Large intestine (tissue), 12 donors: Measurements from ENCODE around the gene UGT8. TPM values are rescaled to one million over a fixed set of nuclear protein-coding genes. Genes with fewer than 3 reads are reported as not detected.
A peak's percentile ranks its signal among the peaks of the same experiment; 100 is the strongest.

Experiments
- DNase-seq, 2 donors: peaks; one replicate each; pipeline versions ENCODE4 v3.0.0 to v3.0.0-alpha.2; 2013
- H3K27ac ChIP-seq: one replicate; pipeline ENCODE4 v1.5.1; 2013; ENCODE audit warnings: low read length
- H3K27me3 ChIP-seq: 2 replicates; pipeline ENCODE4 v1.6.1; 2013; ENCODE audit warnings: low read length; ENCODE audit not compliant: control insufficient read depth, insufficient read depth
- H3K36me3 ChIP-seq: 2 replicates; pipeline ENCODE4 v1.6.1; 2013; ENCODE audit warnings: low read length; ENCODE audit not compliant: control insufficient read depth, insufficient read depth
- H3K4me1 ChIP-seq: one replicate; pipeline ENCODE4 v1.6.1; 2013; ENCODE audit warnings: low read length; ENCODE audit not compliant: control insufficient read depth, insufficient read depth
- H3K4me3 ChIP-seq: one replicate; pipeline ENCODE4 v1.5.1; 2013; ENCODE audit warnings: low read length
- H3K9me3 ChIP-seq: one replicate; pipeline ENCODE4 v1.6.1; 2013; ENCODE audit warnings: mild to moderate bottlenecking, low read depth, low read length, moderate library complexity; ENCODE audit not compliant: control insufficient read depth
- WGBS: methylation state at CpG from one replicate; pipeline ENCODE4 v1.1.5; 2013; ENCODE audit warnings: low lambda C conversion rate; ENCODE audit not compliant: insufficient coverage; 5-methylcytosine and 5-hydroxymethylcytosine counted together
- long read RNA-seq, 11 donors: transcript quantifications; one replicate each; lab custom pipeline, GENCODE V29; 2026
- polyA plus RNA-seq: library from polyadenylated mRNA; unstranded; fragments of 120-200 nt; gene quantifications from one replicate; pipeline ENCODE4 v1.2.1, GENCODE V29; 2013

UGT8 gene
- polyA plus RNA-seq: 76.6 TPM
- long read RNA-seq, donor 1, full-length matches to known transcripts: 11 of 29 reads
- long read RNA-seq, donor 1, partial matches to known transcripts: 18 of 29 reads
- long read RNA-seq, donor 1, other reads (novel, unspliced or antisense): 0 of 29 reads
- long read RNA-seq, donor 2, full-length matches to known transcripts: 21 of 89 reads
- long read RNA-seq, donor 2, partial matches to known transcripts: 68 of 89 reads
- long read RNA-seq, donor 2, other reads (novel, unspliced or antisense): 0 of 89 reads
- long read RNA-seq, donor 3, full-length matches to known transcripts: 28 of 59 reads
- long read RNA-seq, donor 3, partial matches to known transcripts: 31 of 59 reads
- long read RNA-seq, donor 3, other reads (novel, unspliced or antisense): 0 of 59 reads
- long read RNA-seq, donor 4, full-length matches to known transcripts: 5 of 27 reads
- long read RNA-seq, donor 4, partial matches to known transcripts: 22 of 27 reads
- long read RNA-seq, donor 4, other reads (novel, unspliced or antisense): 0 of 27 reads
- long read RNA-seq, donor 5, full-length matches to known transcripts: 9 of 20 reads
- long read RNA-seq, donor 5, partial matches to known transcripts: 11 of 20 reads
- long read RNA-seq, donor 5, other reads (novel, unspliced or antisense): 0 of 20 reads
- long read RNA-seq, donor 6, full-length matches to known transcripts: 26 of 57 reads
- long read RNA-seq, donor 6, partial matches to known transcripts: 31 of 57 reads
- long read RNA-seq, donor 6, other reads (novel, unspliced or antisense): 0 of 57 reads
- long read RNA-seq, donor 7, full-length matches to known transcripts: 9 of 19 reads
- long read RNA-seq, donor 7, partial matches to known transcripts: 10 of 19 reads
- long read RNA-seq, donor 7, other reads (novel, unspliced or antisense): 0 of 19 reads
- long read RNA-seq, donor 8, full-length matches to known transcripts: 44 of 110 reads
- long read RNA-seq, donor 8, partial matches to known transcripts: 66 of 110 reads
- long read RNA-seq, donor 8, other reads (novel, unspliced or antisense): 0 of 110 reads
- long read RNA-seq, donor 9, full-length matches to known transcripts: 20 of 45 reads
- long read RNA-seq, donor 9, partial matches to known transcripts: 25 of 45 reads
- long read RNA-seq, donor 9, other reads (novel, unspliced or antisense): 0 of 45 reads
- long read RNA-seq, donor 10, full-length matches to known transcripts: 31 of 53 reads
- long read RNA-seq, donor 10, partial matches to known transcripts: 22 of 53 reads
- long read RNA-seq, donor 10, other reads (novel, unspliced or antisense): 0 of 53 reads
- long read RNA-seq, donor 11, full-length matches to known transcripts: 14 of 33 reads
- long read RNA-seq, donor 11, partial matches to known transcripts: 19 of 33 reads
- long read RNA-seq, donor 11, other reads (novel, unspliced or antisense): 0 of 33 reads

- peak; percentile 72 to 92 for DNase-seq
- Histone ChIP-seq H3K9me3 (peaks cover 7% of the 10 kb centered on the region), H3K27me3 (peaks cover 18% of the 10 kb centered on the region), H3K4me1 (peaks cover 28% of the 10 kb centered on the region), H3K4me3 (peak within 1 kb of the TSS; percentile 92), H3K27ac (peak within 1 kb of the TSS; percentile 87), H3K36me3 (no peaks in the 10 kb centered on the region)
- no CpG with 5 or more reads among the region's 84 CpGs for WGBS
These were observed at the start of gene UGT8 for GRCh38 chr4:114598191-114599121. Gene UGT8 (plus strand): TSS chr4:114598807. CDS start chr4:114622881, 24,074 bp downstream.

GRCh38 chr4:114549638-114550037 is 49.0 kb upstream of the UGT8 start:
- Histone ChIP-seq H3K27me3 (no peaks in the 10 kb centered on the region), H3K4me3 (no peak overlapping the region), H3K9me3 (no peaks in the 10 kb centered on the region), H3K4me1 (no peaks in the 10 kb centered on the region), H3K27ac (no peak overlapping the region), H3K36me3 (no peaks in the 10 kb centered on the region)
- no CpG with 5 or more reads among the region's 1 CpG for WGBS
- no peak for DNase-seq

GRCh38 chr4:114558446-114559020 is 40.1 kb upstream of the UGT8 start:
- H3K9me3 ChIP-seq: peaks cover 31% of the 10 kb centered on the region

GRCh38 chr4:114561590-114561989 is 37.0 kb upstream of the UGT8 start:
- no CpG with 5 or more reads among the region's 1 CpG for WGBS
- Histone ChIP-seq H3K4me3 (no peak overlapping the region), H3K36me3 (no peaks in the 10 kb centered on the region), H3K27me3 (no peaks in the 10 kb centered on the region), H3K4me1 (peaks cover 34% of the 10 kb centered on the region), H3K27ac (peak overlapping the region; percentile 91), H3K9me3 (peaks cover 29% of the 10 kb centered on the region)
- DNase-seq: peak in 1 of 2 donors; percentile 42

More at GRCh38 chr4:114558446-114559020, 40.1 kb upstream of the UGT8 start:
- Histone ChIP-seq H3K36me3 (no peaks in the 10 kb centered on the region), H3K27ac (no peak overlapping the region), H3K4me1 (peaks cover 20% of the 10 kb centered on the region), H3K4me3 (no peak overlapping the region), H3K27me3 (no peaks in the 10 kb centered on the region)
- DNase-seq: peak in 1 of 2 donors; percentile 17

DNA sequence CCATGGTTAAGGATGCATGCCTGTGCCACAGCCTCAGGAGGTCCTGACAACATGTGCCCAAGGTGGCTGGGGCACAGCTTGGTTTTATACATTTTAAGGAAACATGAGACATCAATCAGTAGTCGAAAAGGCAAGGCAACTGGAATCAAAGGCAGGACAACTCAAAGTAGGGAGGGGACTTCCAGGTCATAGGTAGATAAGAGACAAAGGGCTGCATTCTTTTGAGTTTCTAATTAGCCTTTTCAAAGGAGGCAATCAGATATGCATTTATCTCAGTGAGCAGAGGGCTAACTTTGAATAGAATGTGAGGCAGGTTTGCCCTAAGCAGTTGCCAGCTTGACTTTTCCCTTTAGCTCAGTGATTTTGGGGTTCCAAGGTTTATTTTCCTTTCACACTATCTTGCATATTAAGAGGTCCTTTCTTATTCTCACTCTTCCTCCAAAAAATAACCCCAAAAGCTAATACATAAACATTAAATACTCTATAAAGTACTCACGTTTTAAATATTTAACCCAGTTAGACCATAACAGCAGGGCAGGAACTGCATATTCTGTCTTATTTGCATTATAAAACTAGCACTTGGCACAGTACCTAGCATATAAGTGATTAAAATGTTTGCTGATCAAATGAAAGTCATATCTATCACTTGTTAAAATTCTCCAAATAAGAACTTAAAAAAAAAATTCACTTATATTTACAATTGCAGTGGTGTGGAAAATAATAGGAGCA is 36.3 kb upstream of the UGT8 start:
- no peaks in the 10 kb centered on the region for H3K27me3 ChIP-seq
- DNase-seq: peak in 1 of 2 donors; percentile 48
- H3K9me3 ChIP-seq: peaks cover 25% of the 10 kb centered on the region
- H3K27ac ChIP-seq: peak overlapping the region; percentile 91
- H3K4me3 ChIP-seq: no peak overlapping the region
- H3K36me3 ChIP-seq: no peaks in the 10 kb centered on the region
- WGBS: 14% methylated on average over 1 of the region's 2 CpGs
- H3K4me1 ChIP-seq: peaks cover 34% of the 10 kb centered on the region

- Histone ChIP-seq H3K36me3 (no peaks in the 10 kb centered on the region), H3K4me1 (peaks cover 34% of the 10 kb centered on the region), H3K27me3 (no peaks in the 10 kb centered on the region), H3K27ac (peak overlapping the region; percentile 91), H3K9me3 (peaks cover 16% of the 10 kb centered on the region), H3K4me3 (no peak overlapping the region)
- peak; percentile 86 to 92 for DNase-seq
- no CpG with 5 or more reads among the region's 5 CpGs for WGBS
These were observed 34.9 kb upstream of the UGT8 start for GRCh38 chr4:114563536-114564315.

DNA sequence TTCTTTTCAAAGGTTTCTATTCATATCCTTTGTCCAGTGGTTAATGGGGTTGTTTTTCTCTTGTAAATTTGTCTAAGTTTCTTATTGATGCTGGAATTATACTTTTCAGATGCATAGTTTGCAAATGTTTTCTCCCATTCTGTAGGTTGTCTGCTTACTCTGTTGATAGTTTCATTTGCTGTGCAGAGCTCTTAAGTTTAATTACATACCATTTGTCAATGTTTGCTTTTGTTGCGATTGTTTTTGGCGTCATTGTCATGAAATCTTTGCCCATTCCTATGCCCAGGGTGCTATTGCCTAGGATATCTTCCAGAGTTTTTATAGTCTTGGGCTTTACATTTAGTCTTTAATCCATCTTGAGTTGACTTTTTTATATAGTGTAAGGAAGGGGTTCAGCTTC is 21.2 kb upstream of the UGT8 start:
- DNase-seq: no peak
- no peak overlapping the region for H3K4me3 ChIP-seq
- no CpG with 5 or more reads among the region's 2 CpGs for WGBS
- H3K4me1 ChIP-seq: peaks cover 5% of the 10 kb centered on the region
- H3K9me3 ChIP-seq: peaks cover 10% of the 10 kb centered on the region
- H3K27me3 ChIP-seq: no peaks in the 10 kb centered on the region
- no peak overlapping the region for H3K27ac ChIP-seq
- H3K36me3 ChIP-seq: no peaks in the 10 kb centered on the region

DNA sequence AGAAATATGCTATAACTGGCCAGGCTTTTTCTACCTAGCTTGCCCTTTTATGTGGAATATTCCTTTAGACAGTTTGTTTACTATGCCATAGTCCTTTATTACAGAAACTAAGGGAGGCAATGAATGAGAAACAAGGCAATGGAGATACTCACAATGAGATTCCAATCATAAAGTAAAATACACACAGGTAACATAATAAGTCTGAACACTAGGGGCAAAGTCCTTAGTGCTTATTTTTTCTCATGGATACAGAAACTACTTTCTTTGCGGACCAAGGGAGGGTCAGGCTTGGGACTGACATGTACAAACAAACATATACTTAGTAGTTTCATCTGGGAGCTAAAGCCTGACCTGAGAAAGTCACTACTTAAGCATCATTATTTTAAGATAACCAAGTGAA is 16.0 kb upstream of the UGT8 start:
- Histone ChIP-seq H3K27me3 (no peaks in the 10 kb centered on the region), H3K4me1 (peaks cover 16% of the 10 kb centered on the region), H3K9me3 (peaks cover 10% of the 10 kb centered on the region), H3K27ac (peak overlapping the region; percentile 69), H3K36me3 (no peaks in the 10 kb centered on the region), H3K4me3 (no peak overlapping the region)
- WGBS: no CpG with 5 or more reads among the region's 1 CpG
- peak; percentile 32 to 76 for DNase-seq
